Uterus (tissue), 4 donors: Measurements from ENCODE around the gene SUGP1. TPM values are rescaled to one million over a fixed set of nuclear protein-coding genes. Genes with fewer than 3 reads are reported as not detected.

Source experiments
- DNase-seq, 2 donors: peaks; one replicate each; pipeline ENCODE4 v3.0.0-alpha.2; 2019 to 2020
- H3K27ac ChIP-seq, 2 donors: fragments of 200-600 bp; sonication (generic); 1 replicate in 1 of 2; 2 replicates in 1 of 2; pipeline ENCODE4 v1.5.1; 2016 to 2018
- H3K27me3 ChIP-seq, 2 donors: fragments of 200-600 bp; sonication (generic); one replicate each; pipeline ENCODE4 v1.5.1; 2018 to 2019; ENCODE audit warnings: control low read depth in 1 of 2
- H3K36me3 ChIP-seq, 2 donors: fragments of 200-600 bp; sonication (generic); one replicate each; pipeline ENCODE4 v1.5.1; 2019; ENCODE audit warnings: control low read depth in 1 of 2
- H3K4me1 ChIP-seq, 2 donors: fragments of 200-600 bp; sonication (generic); one replicate each; pipeline ENCODE4 v1.5.1; 2018 to 2019; ENCODE audit warnings: control low read depth in 1 of 2
- H3K4me3 ChIP-seq, 2 donors: fragments of 200-600 bp; sonication (generic); 1 replicate in 1 of 2; 2 replicates in 1 of 2; pipeline ENCODE4 v1.5.1; 2018 to 2019; ENCODE audit warnings: mild to moderate bottlenecking in 1 of 2
- H3K9me3 ChIP-seq, 2 donors: fragments of 200-600 bp; sonication (generic); one replicate each; pipeline ENCODE4 v1.5.1; 2019; ENCODE audit warnings: control low read depth in 1 of 2
- POLR2A ChIP-seq, 2 donors: fragments of 450-650 bp; IDR thresholded peaks; one replicate each; pipeline ENCODE4 v1.6.1; 2016; ENCODE audit warnings: antibody characterized with exemption in 2 of 2, mild to moderate bottlenecking in 1 of 2, moderate library complexity in 1 of 2
- intact Hi-C: fragments of 100-400 bp; cut with DNase I; formaldehyde crosslinking; loops from one replicate; pipeline ENCODE4 v1.15.1; 2023; ENCODE audit warnings: low total_unique reads
- total RNA-seq, 4 donors: library from RNA; depleted of rRNA in 3 of 4; stranded (reverse); fragments of >200 nt in 3 of 4; gene quantifications; one replicate each; pipeline versions ENCODE4 v1.1.0 to v1.2.4, GENCODE V29; 2014 to 2023
- TF ChIP-seq, protein P1 (sequence below), 4 experiments: fragments of 200-600 bp in 2 of 4; fragments of 450-650 bp in 2 of 4; sonication (generic) in 2 of 4; IDR thresholded peaks; one replicate each; pipeline ENCODE4 v1.5.1; 2016 to 2019; ENCODE audit warnings: antibody characterized with exemption in 4 of 4, mild to moderate bottlenecking in 2 of 4, moderate library complexity in 1 of 4
- donor health status: DM: yes; HTN: yes; CAD: no.

SUGP1 gene
- total RNA-seq, 4 donors from 2014 or later, result 9.5 to 43.6 (median 14.0) TPM

DNA sequence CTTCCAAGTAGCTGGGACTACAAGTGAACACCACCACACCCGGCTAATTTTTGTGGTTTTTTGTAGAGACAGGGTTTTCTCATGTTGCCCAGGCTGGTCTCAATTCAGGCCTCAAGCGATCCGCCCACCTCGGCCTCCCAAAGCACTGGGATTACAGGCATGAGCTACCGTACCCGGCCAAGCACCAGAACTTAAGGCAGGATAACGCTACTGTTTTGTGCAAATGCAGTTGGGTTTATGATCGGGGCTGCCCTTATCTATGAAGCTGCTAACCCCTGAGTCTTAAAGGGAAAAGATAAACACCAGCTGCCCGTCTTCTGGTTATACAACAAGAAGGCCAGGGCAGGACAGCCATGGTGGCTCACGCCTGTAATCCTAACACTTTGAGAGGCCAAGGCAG lies 34.6 kb downstream of the SUGP1 start:
- intact Hi-C loops, result no loop called here
- H3K4me3 ChIP-seq, result no peak overlapping the region
- no peaks in the 10 kb centered on the region for H3K36me3 ChIP-seq
- no peaks in the 10 kb centered on the region for H3K9me3 ChIP-seq
- no peak overlapping the region for H3K27ac ChIP-seq
- no peaks in the 10 kb centered on the region for H3K27me3 ChIP-seq
- no peak for DNase-seq
- no peaks in the 10 kb centered on the region for H3K4me1 ChIP-seq
- TF ChIP-seq, protein P1, sequence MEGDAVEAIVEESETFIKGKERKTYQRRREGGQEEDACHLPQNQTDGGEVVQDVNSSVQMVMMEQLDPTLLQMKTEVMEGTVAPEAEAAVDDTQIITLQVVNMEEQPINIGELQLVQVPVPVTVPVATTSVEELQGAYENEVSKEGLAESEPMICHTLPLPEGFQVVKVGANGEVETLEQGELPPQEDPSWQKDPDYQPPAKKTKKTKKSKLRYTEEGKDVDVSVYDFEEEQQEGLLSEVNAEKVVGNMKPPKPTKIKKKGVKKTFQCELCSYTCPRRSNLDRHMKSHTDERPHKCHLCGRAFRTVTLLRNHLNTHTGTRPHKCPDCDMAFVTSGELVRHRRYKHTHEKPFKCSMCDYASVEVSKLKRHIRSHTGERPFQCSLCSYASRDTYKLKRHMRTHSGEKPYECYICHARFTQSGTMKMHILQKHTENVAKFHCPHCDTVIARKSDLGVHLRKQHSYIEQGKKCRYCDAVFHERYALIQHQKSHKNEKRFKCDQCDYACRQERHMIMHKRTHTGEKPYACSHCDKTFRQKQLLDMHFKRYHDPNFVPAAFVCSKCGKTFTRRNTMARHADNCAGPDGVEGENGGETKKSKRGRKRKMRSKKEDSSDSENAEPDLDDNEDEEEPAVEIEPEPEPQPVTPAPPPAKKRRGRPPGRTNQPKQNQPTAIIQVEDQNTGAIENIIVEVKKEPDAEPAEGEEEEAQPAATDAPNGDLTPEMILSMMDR (IDR thresholded peaks at IDR 0.05), result no peak
- TF ChIP-seq POLR2A (IDR thresholded peaks at IDR 0.05), result no peak

DNA sequence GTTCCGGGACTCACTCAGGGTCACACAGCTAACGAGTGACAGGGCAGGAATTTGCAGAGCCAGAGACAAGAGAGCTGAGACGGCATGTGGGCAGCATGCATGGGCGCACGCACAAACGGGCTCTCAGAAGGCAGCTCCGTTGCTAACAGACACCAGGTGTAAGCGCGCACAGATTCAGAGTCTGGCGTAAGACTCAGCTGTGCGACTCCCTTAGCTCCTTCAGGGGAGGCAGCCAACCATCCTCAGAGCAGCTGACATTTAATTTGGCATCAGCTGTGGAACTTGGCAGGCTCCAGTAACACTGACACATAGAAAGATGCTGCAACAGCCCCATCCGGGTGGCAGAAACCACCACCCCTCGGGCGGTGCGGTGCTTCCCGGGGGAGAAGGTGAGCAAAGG lies 39.7 kb downstream of the SUGP1 start:
- H3K36me3 ChIP-seq, result no peaks in the 10 kb centered on the region
- no peak for TF ChIP-seq POLR2A (IDR thresholded peaks at IDR 0.05)
- TF ChIP-seq, protein P1 (IDR thresholded peaks at IDR 0.05), result no peak
- intact Hi-C loops, result no loop called here

DNA sequence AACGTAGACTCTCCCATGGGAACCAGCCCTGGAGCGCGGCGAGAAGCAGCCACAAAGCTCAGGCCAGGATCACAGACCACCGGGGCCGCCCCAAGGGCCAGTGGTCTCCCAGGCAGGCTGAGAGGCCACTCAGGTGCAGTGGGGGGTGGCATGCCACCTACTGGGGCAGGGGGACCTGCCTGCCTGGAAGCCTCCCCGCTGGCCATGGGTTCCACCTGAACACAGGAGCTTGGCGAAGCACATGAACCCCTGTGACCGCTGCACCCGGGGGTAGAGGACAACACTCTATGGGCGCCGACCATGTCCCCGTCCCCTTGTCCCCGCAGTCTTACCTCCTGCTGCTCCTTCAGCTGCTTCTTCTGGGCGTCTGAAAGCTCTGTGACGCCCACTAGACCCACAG lies 40.5 kb downstream of the SUGP1 start:
- Histone ChIP-seq H3K9me3 (no peaks in the 10 kb centered on the region), H3K27ac (no peak overlapping the region), H3K36me3 (no peaks in the 10 kb centered on the region), H3K4me1 (no peaks in the 10 kb centered on the region), H3K4me3 (no peak overlapping the region), H3K27me3 (no peaks in the 10 kb centered on the region)
- TF ChIP-seq POLR2A (IDR thresholded peaks at IDR 0.05), result no peak
- TF ChIP-seq, protein P1 (IDR thresholded peaks at IDR 0.05), result no peak
- intact Hi-C loops, result no loop called here
- DNase-seq, result no peak

More for the DNA sequence above, 39.7 kb downstream of the SUGP1 start:
- Histone ChIP-seq H3K4me3 (no peak overlapping the region), H3K9me3 (no peaks in the 10 kb centered on the region), H3K4me1 (no peaks in the 10 kb centered on the region), H3K27me3 (no peaks in the 10 kb centered on the region), H3K27ac (no peak overlapping the region)
- no peak for DNase-seq

DNA sequence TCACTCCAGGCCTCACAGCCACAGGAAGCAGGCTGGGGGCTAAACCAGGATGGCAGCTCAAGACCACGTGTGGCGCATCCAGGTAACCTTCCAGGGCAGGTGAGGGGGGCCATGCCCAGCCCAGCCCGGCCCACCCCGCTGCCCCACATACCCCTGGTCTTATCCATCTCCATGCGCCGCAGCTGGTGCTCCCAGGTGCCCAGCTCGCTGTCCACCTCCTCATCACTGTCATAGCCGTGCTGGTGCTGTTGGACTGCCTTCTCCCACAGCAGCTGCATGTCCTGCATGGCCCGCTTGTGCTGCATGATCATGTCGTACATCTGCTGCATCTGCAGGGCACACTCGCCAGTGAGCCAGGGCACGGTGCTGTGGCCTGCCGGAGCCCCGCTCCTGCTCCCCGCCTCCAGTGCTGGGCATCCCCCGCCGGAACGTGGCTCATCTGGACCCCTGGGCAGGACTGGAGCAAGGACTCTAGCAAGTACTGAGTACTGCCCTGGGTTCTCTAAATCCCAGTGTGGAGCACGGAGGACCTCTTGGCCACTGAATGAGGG lies 41.2 kb downstream of the SUGP1 start:
- Histone ChIP-seq H3K9me3 (no peaks in the 10 kb centered on the region), H3K27ac (no peak overlapping the region), H3K4me1 (no peaks in the 10 kb centered on the region), H3K4me3 (no peak overlapping the region), H3K27me3 (no peaks in the 10 kb centered on the region), H3K36me3 (no peaks in the 10 kb centered on the region)
- TF ChIP-seq POLR2A (IDR thresholded peaks at IDR 0.05), result no peak
- TF ChIP-seq, protein P1 (IDR thresholded peaks at IDR 0.05), result no peak
- no peak for DNase-seq
- intact Hi-C loops, result no loop called here

DNA sequence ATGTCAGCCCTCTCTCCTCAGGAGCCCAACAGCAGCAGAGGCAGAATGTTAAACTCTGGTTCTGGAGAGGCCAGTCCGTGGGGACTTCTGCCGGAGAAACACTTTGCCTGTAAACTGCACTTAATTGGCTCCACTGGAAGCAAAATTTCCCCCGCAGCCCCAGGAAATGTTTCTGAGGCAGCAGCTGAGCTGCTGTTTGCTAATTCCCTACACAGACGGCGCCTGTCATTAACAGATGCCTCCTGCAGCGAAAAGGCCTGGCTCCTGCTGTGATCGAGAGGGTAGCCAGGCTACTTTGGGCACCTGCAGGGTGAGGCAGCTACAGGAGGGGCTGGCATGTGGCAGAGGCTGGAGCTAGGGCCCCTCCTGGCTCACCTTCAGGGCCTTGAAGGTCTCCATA lies 42.0 kb downstream of the SUGP1 start:
- no peak overlapping the region for H3K27ac ChIP-seq
- H3K9me3 ChIP-seq, result no peaks in the 10 kb centered on the region
- H3K36me3 ChIP-seq, result no peaks in the 10 kb centered on the region
- peaks cover 0 to 5% of the 10 kb centered on the region in 2 donors for H3K4me1 ChIP-seq
- no peak for DNase-seq
- TF ChIP-seq, protein P1 (IDR thresholded peaks at IDR 0.05), result no peak
- no peak for TF ChIP-seq POLR2A (IDR thresholded peaks at IDR 0.05)
- no peaks in the 10 kb centered on the region for H3K27me3 ChIP-seq
- intact Hi-C loops, result no loop called here
- H3K4me3 ChIP-seq, result no peak overlapping the region
